DND-41 (cell line): ENCODE results near the gene EIF6.

Source experiments
- CTCF ChIP-seq: IDR thresholded peaks from 2 replicates; pipeline ENCODE4 v1.5.1; 2012; ENCODE audit warnings: borderline replicate concordance, low read length, moderate library complexity, mild to moderate bottlenecking; ENCODE audit not compliant: poor library complexity, severe bottlenecking; ENCODE audit errors: extremely low read depth
- EZH2 ChIP-seq: IDR thresholded peaks from 3 replicates; pipeline ENCODE4 v1.6.1; 2012; ENCODE audit warnings: borderline replicate concordance, low read depth, mild to moderate bottlenecking, moderate library complexity, low read length, inconsistent platforms; ENCODE audit not compliant: severe bottlenecking

DNA sequence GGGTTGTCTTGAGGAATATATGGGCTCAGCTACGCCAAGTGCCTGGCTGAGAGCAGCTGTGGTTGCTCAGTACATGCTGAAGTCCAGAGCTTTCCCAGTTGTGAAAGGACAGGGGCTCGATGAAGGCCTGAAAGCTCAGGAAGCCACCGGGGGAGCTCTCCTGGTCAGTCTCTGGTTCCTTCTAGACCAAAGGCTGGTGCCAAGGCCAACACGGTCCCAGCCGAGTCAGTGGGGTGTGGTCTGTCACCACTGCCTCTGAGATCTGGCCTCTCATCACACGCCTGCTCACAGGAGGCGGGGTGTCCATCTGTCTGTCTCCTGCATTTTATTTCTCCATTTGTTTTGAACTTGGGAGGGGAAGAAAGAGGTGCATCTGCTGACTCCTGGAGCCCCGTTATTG is 12.6 kb upstream of the EIF6 start:
- TF ChIP-seq CTCF, result no peak
- TF ChIP-seq EZH2, result no peak
